Pancreas (tissue), 10 donors: Measurements from ENCODE around the gene MOB3B. TPM values are rescaled to one million over a fixed set of nuclear protein-coding genes. Genes with fewer than 3 reads are reported as not detected.
"Not testable (repeated sequence)": the region's sequence is repeated elsewhere in the genome, so short reads cannot be mapped to it uniquely, and the experiment has no call there.

Experiments used
- ATAC-seq, 4 donors: fragments of 200-7000 bp; cut with Tn5 transposase; one replicate each; pipeline versions ENCODE4 v1.8.0 to v1.9.1; 2020; ENCODE audit warnings: mild to moderate bottlenecking in 4 of 4, moderate library complexity in 4 of 4
- DNase-seq, 6 donors: peaks; one replicate each; pipeline ENCODE4 v3.0.0-alpha.2; 2020
- FAIRE-seq: peaks from 2 replicates; lab custom pipeline; 2012; peaks lifted over from hg19 to GRCh38; lab: Jason Lieb, UNC
- H3K27ac ChIP-seq, 4 donors: fragments of 200-600 bp; sonication (generic); 1 replicate in 3 of 4; 2 replicates in 1 of 4; pipeline versions ENCODE4 v1.5.0 to v1.8.0; 2020
- H3K27me3 ChIP-seq, 4 donors: fragments of 200-600 bp; one replicate each; pipeline ENCODE4 v1.8.0; 2021
- H3K36me3 ChIP-seq, 3 donors: fragments of 200-600 bp; sonication (generic) in 1 of 3; one replicate each; pipeline versions ENCODE4 v1.5.0 to v1.8.0; 2020 to 2021
- H3K4me1 ChIP-seq, 3 donors: fragments of 200-600 bp; one replicate each; pipeline ENCODE4 v1.8.0; 2021
- H3K4me3 ChIP-seq, 4 donors: fragments of 200-600 bp; sonication (generic) in 2 of 4; one replicate each; pipeline versions ENCODE4 v1.5.0 to v1.8.0; 2020 to 2021
- H3K9me3 ChIP-seq, 4 donors: fragments of 200-600 bp; one replicate each; pipeline ENCODE4 v1.8.0; 2021
- CTCF ChIP-seq, 4 donors: fragments of 200-600 bp; sonication (generic) in 3 of 4; IDR thresholded peaks; one replicate each; pipeline versions ENCODE4 v1.5.0 to v1.8.0; 2021; ENCODE audit warnings: antibody characterized with exemption in 4 of 4
- WGBS, 2 donors: extraction: QIAGEN DNeasy Blood & Tissue Kit; methylation state at CpG; one replicate each; pipeline ENCODE4 v1.1.7; 2013; 5-methylcytosine and 5-hydroxymethylcytosine counted together
- intact Hi-C, 3 donors: fragments of 100-400 bp; cut with DNase I; formaldehyde crosslinking; loops; one replicate each; pipeline versions ENCODE4 v1.11.1 to v1.14.2; 2022
- polyA plus RNA-seq, 2 donors: library from polyadenylated mRNA; stranded (reverse); fragments of 200-250 nt; gene quantifications; one replicate each; pipeline ENCODE4 v1.2.3, GENCODE V29; 2013
- total RNA-seq, 6 donors: library from RNA; stranded (reverse); fragmentation: NEBNext Ultra II Directional in 4 of 6; extraction: Animal tissue kit (Norgen Biotek cat#: 25700) in 4 of 6; gene quantifications; one replicate each; pipeline versions ENCODE4 v1.2.1 to v1.2.4, GENCODE V29; 2021 to 2023
- donor health status: healthy with polysubstance abuse.
- donor health status: DM: no; HTN: no; CAD: no; lungs with moderate emphysema.
- donor health status: DM: no; HTN: no; CAD: no.
- donor health status: control.
- donor health status: control.
- donor health status: Bipolar disorder and iron deficiency.
- donor health status: DM: yes; HTN: yes; CAD: no.
- donor health status: DM: no; HTN: no; CAD: no.
- donor health status: DM: no; HTN: no; CAD: no.
- donor health status: DM: yes; HTN: yes; CAD: no.

The MOB3B gene
- total and polyA plus RNA-seq, 8 donors = 1.4 to 10.5 (median 4.0) TPM

- intact Hi-C loops = no loop called here
- no peaks in the 10 kb centered on the region for H3K36me3 ChIP-seq
- TF ChIP-seq CTCF (IDR thresholded peaks at IDR 0.05) = no peak
- FAIRE-seq (no peak), DNase-seq (no peak), ATAC-seq (no peak)
- no peak overlapping the region for H3K4me3 ChIP-seq
- WGBS, 2 donors = 68% methylated on average over 4 of the region's 4 CpGs
- H3K27me3 ChIP-seq = no peaks in the 10 kb centered on the region
- peaks cover 0 to 12% (median 7%) of the 10 kb centered on the region in 3 donors for H3K4me1 ChIP-seq
- H3K27ac ChIP-seq = no peak overlapping the region
- H3K9me3 ChIP-seq = no peaks in the 10 kb centered on the region
These were observed 103.6 kb downstream of the MOB3B start for GRCh38 chr9:27425827-27426510.

GRCh38 chr9:27423915-27424710 lies 105.5 kb downstream of the MOB3B start:
- Histone ChIP-seq H3K36me3 (no peaks in the 10 kb centered on the region), H3K9me3 (no peaks in the 10 kb centered on the region), H3K4me3 (no peak overlapping the region), H3K27me3 (no peaks in the 10 kb centered on the region), H3K27ac (no peak overlapping the region), H3K4me1 (no peaks in the 10 kb centered on the region)
- intact Hi-C loops = no loop called here
- FAIRE-seq (no peak), ATAC-seq (no peak), DNase-seq (no peak)
- WGBS, 2 donors = 96% methylated on average over 6 of the region's 6 CpGs
- no peak for TF ChIP-seq CTCF (IDR thresholded peaks at IDR 0.05)

GRCh38 chr9:27422279-27422834 lies 107.3 kb downstream of the MOB3B start:
- no peaks in the 10 kb centered on the region for H3K9me3 ChIP-seq
- ATAC-seq (no peak), FAIRE-seq (no peak), DNase-seq (no peak)
- no peaks in the 10 kb centered on the region for H3K4me1 ChIP-seq
- no peaks in the 10 kb centered on the region for H3K27me3 ChIP-seq
- intact Hi-C loops = no loop called here
- H3K36me3 ChIP-seq = no peaks in the 10 kb centered on the region
- 0% methylated on average over 1 of the region's 1 CpG for WGBS, 2 donors
- no peak overlapping the region for H3K4me3 ChIP-seq
- H3K27ac ChIP-seq = no peak overlapping the region
- TF ChIP-seq CTCF (IDR thresholded peaks at IDR 0.05) = no peak

- Histone ChIP-seq H3K4me3 (no peak overlapping the region), H3K9me3 (no peaks in the 10 kb centered on the region), H3K27ac (no peak overlapping the region), H3K36me3 (no peaks in the 10 kb centered on the region), H3K4me1 (no peaks in the 10 kb centered on the region), H3K27me3 (no peaks in the 10 kb centered on the region)
- DNase-seq (no peak), FAIRE-seq (no peak), ATAC-seq (no peak)
- WGBS, 2 donors = 92 to 100% methylated on average over 2 of the region's 2 CpGs
- intact Hi-C loops = no loop called here
- no peak for TF ChIP-seq CTCF (IDR thresholded peaks at IDR 0.05)
These were observed 108.0 kb downstream of the MOB3B start for GRCh38 chr9:27421577-27421976.

- FAIRE-seq, intact Hi-C loops: not testable (repeated sequence)
These were observed 110.1 kb downstream of the MOB3B start for GRCh38 chr9:27419558-27419957.

More at GRCh38 chr9:27419558-27419957, 110.1 kb downstream of the MOB3B start:
- DNase-seq, H3K27ac ChIP-seq, H3K9me3 ChIP-seq, H3K27me3 ChIP-seq, H3K36me3 ChIP-seq, ATAC-seq, H3K4me3 ChIP-seq, H3K4me1 ChIP-seq: not testable (repeated sequence)
- 85 to 96% methylated on average over 3 of the region's 3 CpGs for WGBS, 2 donors
